ENCODE data around the gene SYT13.

SYT13 gene

GRCh38 chr11:45224766-45225165, 61.4 kb downstream of the SYT13 start:
- in situ Hi-C loops (cut with MboI; ENCODE audit: low pct_unique_long_range_greater_than_20kb, low sequenced_read_pairs, unreplicated experiment) = no loop called here
- DNase-seq (ENCODE audit: low spot score) = no peak

GRCh38 chr11:45223496-45223895, 62.6 kb downstream of the SYT13 start:
- TF ChIP-seq CTCF (IDR thresholded peaks at IDR 0.05; ENCODE audit: extremely low read depth, insufficient read depth, missing control alignments) = no peak
- in situ Hi-C loops (cut with MboI; ENCODE audit: low pct_unique_long_range_greater_than_20kb, low sequenced_read_pairs, unreplicated experiment) = no loop called here

More at GRCh38 chr11:45224766-45225165, 61.4 kb downstream of the SYT13 start:
- no peak for TF ChIP-seq CTCF (IDR thresholded peaks at IDR 0.05; ENCODE audit: extremely low read depth, insufficient read depth, missing control alignments)

GRCh38 chr11:45219411-45219810, 66.7 kb downstream of the SYT13 start:
- in situ Hi-C loops (cut with MboI; ENCODE audit: low pct_unique_long_range_greater_than_20kb, low sequenced_read_pairs, unreplicated experiment) = no loop called here
- no peak for TF ChIP-seq CTCF (IDR thresholded peaks at IDR 0.05; ENCODE audit: extremely low read depth, insufficient read depth, missing control alignments)
- no peak for DNase-seq (ENCODE audit: low spot score)

More at GRCh38 chr11:45223496-45223895, 62.6 kb downstream of the SYT13 start:
- no peak for DNase-seq (ENCODE audit: low spot score)

- TF ChIP-seq CTCF (IDR thresholded peaks at IDR 0.05; ENCODE audit: extremely low read depth, insufficient read depth, missing control alignments) = no peak
- in situ Hi-C loops (cut with MboI; ENCODE audit: low pct_unique_long_range_greater_than_20kb, low sequenced_read_pairs, unreplicated experiment) = no loop called here
- no peak for DNase-seq (ENCODE audit: low spot score)
Measured at GRCh38 chr11:45218705-45219104, 67.4 kb downstream of the SYT13 start.

GRCh38 chr11:45217991-45218390, 68.2 kb downstream of the SYT13 start:
- in situ Hi-C loops (cut with MboI; ENCODE audit: low pct_unique_long_range_greater_than_20kb, low sequenced_read_pairs, unreplicated experiment) = no loop called here
- no peak for TF ChIP-seq CTCF (IDR thresholded peaks at IDR 0.05; ENCODE audit: extremely low read depth, insufficient read depth, missing control alignments)
- no peak for DNase-seq (ENCODE audit: low spot score)

GRCh38 chr11:45216901-45217300, 69.2 kb downstream of the SYT13 start:
- DNase-seq (ENCODE audit: low spot score) = no peak
- TF ChIP-seq CTCF (IDR thresholded peaks at IDR 0.05; ENCODE audit: extremely low read depth, insufficient read depth, missing control alignments) = no peak
- in situ Hi-C loops (cut with MboI; ENCODE audit: low pct_unique_long_range_greater_than_20kb, low sequenced_read_pairs, unreplicated experiment) = no loop called here

GRCh38 chr11:45216031-45216430, 70.1 kb downstream of the SYT13 start:
- in situ Hi-C loops (cut with MboI; ENCODE audit: low pct_unique_long_range_greater_than_20kb, low sequenced_read_pairs, unreplicated experiment) = no loop called here
- no peak for DNase-seq (ENCODE audit: low spot score)
- no peak for TF ChIP-seq CTCF (IDR thresholded peaks at IDR 0.05; ENCODE audit: extremely low read depth, insufficient read depth, missing control alignments)
